WERI-Rb-1 (cell line): ENCODE data around the gene CLNK.

ENCODE experiments used
- DNase-seq: peaks from one replicate; pipeline ENCODE4 v3.0.0-alpha.2; 2020
- H3K27ac ChIP-seq: fragments of 250-450 bp; sonication (Bioruptor Pico); 2 replicates; pipeline ENCODE4 v1.5.1; 2020; ENCODE audit warnings: mild to moderate bottlenecking, moderate library complexity
- H3K27me3 ChIP-seq: fragments of 250-450 bp; sonication (Bioruptor Pico); 2 replicates; pipeline ENCODE4 v1.5.1; 2021; ENCODE audit warnings: mild to moderate bottlenecking, low read depth, moderate library complexity; ENCODE audit not compliant: insufficient read depth, severe bottlenecking
- H3K36me3 ChIP-seq: fragments of 250-450 bp; sonication (Bioruptor Pico); 2 replicates; pipeline ENCODE4 v1.5.1; 2020; ENCODE audit warnings: mild to moderate bottlenecking, moderate library complexity
- H3K4me3 ChIP-seq: 2 replicates; pipeline ENCODE4 v1.5.1; 2011; ENCODE audit warnings: low read depth, mild to moderate bottlenecking, control low read depth, low read length
- H3K9me3 ChIP-seq: fragments of 250-450 bp; sonication (Bioruptor Pico); 2 replicates; pipeline ENCODE4 v1.5.1; 2021; ENCODE audit warnings: mild to moderate bottlenecking, moderate library complexity; ENCODE audit not compliant: severe bottlenecking
- TF ChIP-seq, protein P1 (sequence below): IDR thresholded peaks from 2 replicates; pipeline ENCODE4 v1.5.1; 2011; ENCODE audit warnings: low read depth, mild to moderate bottlenecking, control low read depth, inconsistent platforms, low read length

Gene CLNK, protein sequence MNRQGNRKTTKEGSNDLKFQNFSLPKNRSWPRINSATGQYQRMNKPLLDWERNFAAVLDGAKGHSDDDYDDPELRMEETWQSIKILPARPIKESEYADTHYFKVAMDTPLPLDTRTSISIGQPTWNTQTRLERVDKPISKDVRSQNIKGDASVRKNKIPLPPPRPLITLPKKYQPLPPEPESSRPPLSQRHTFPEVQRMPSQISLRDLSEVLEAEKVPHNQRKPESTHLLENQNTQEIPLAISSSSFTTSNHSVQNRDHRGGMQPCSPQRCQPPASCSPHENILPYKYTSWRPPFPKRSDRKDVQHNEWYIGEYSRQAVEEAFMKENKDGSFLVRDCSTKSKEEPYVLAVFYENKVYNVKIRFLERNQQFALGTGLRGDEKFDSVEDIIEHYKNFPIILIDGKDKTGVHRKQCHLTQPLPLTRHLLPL

GRCh38 chr4:10684631-10685030 is at the start of gene CLNK:
CLNK (minus strand) TSS chr4:10684768; CDS start chr4:10667869, 16,899 bp downstream.
- TF ChIP-seq, protein P1, sequence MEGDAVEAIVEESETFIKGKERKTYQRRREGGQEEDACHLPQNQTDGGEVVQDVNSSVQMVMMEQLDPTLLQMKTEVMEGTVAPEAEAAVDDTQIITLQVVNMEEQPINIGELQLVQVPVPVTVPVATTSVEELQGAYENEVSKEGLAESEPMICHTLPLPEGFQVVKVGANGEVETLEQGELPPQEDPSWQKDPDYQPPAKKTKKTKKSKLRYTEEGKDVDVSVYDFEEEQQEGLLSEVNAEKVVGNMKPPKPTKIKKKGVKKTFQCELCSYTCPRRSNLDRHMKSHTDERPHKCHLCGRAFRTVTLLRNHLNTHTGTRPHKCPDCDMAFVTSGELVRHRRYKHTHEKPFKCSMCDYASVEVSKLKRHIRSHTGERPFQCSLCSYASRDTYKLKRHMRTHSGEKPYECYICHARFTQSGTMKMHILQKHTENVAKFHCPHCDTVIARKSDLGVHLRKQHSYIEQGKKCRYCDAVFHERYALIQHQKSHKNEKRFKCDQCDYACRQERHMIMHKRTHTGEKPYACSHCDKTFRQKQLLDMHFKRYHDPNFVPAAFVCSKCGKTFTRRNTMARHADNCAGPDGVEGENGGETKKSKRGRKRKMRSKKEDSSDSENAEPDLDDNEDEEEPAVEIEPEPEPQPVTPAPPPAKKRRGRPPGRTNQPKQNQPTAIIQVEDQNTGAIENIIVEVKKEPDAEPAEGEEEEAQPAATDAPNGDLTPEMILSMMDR: no peak
- no peaks in the 10 kb centered on the region for H3K36me3 ChIP-seq

DNA sequence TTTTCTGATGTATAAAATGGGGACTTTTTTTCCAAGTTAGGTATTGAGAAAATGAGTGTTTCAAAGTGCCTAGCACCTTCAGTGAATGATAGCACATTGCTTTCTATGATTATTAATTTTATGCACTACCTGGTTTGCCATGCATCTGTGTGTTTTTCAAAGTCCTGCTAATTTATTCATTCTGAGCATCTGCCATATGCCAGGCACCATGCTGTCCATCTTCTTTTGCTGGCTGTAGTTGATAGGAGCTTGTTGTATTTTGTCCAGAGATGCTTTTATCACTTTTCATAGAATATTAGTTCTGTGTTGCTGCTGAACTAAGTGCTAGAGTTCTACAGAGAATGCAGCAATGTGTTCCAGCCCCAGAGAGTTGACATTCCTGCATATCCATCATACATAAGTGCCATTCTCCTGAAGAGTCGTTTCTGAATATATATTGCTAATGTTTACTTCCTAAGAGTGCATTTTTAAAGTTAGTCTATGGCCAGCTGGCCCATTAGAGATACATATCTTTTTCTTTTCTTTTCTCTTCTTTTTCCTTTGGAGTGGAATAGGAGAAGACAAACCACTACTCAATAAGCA is 49.0 kb upstream of the CLNK start:
- DNase-seq: no peak
- Histone ChIP-seq H3K27me3 (no peaks in the 10 kb centered on the region), H3K4me3 (no peak overlapping the region), H3K9me3 (no peaks in the 10 kb centered on the region), H3K27ac (no peak overlapping the region), H3K36me3 (no peaks in the 10 kb centered on the region)
- TF ChIP-seq, protein P1: no peak

More at GRCh38 chr4:10684631-10685030, at the start of gene CLNK:
- H3K4me3 ChIP-seq: no peak within 1 kb of the TSS
- H3K27ac ChIP-seq: peak within 1 kb of the TSS; percentile 71
- H3K9me3 ChIP-seq: no peaks in the 10 kb centered on the region
- no peak for DNase-seq
- H3K27me3 ChIP-seq: no peaks in the 10 kb centered on the region

- no peak overlapping the region for H3K4me3 ChIP-seq
- no peaks in the 10 kb centered on the region for H3K9me3 ChIP-seq
- no peaks in the 10 kb centered on the region for H3K27me3 ChIP-seq
- no peaks in the 10 kb centered on the region for H3K36me3 ChIP-seq
- no peak for DNase-seq
- H3K27ac ChIP-seq: no peak overlapping the region
- TF ChIP-seq, protein P1: no peak
These were observed 48.4 kb upstream of the CLNK start for GRCh38 chr4:10732914-10733415.

DNA sequence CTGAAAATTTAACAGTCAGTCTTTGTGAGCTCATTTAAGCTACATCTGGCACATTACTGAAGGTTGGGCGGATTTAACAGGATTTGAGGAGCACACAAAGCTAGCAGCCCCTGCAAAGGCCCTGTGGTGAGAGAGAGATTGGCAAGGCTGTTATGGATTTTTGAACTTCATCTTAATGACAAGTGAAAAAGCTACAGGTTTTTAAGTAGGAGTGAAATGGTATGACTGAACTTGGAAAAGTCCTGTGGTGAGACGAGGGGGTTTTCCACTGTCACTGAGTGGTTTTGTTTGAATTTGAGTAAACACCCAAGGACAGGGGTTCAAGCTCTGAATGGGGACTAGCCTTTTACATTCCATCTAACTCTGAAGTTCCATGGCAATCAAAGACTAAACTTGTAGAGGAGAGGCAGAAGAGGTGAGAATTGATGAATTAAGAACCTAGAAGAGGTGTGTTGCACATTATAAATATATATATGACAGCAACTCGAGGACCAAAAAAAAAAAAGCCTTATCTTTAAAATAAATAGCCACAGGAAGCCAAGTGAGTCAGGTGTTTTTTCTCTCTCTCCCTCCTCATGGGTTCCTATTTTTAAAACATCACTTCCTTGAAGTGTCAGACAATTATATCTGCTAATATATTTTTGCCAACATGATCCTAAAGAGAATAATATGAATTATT is 47.8 kb upstream of the CLNK start:
- Histone ChIP-seq H3K4me3 (no peak overlapping the region), H3K27ac (no peak overlapping the region), H3K36me3 (no peaks in the 10 kb centered on the region), H3K9me3 (no peaks in the 10 kb centered on the region), H3K27me3 (no peaks in the 10 kb centered on the region)
- TF ChIP-seq, protein P1: no peak
- DNase-seq: no peak

- Histone ChIP-seq H3K27me3 (no peaks in the 10 kb centered on the region), H3K4me3 (no peak overlapping the region), H3K9me3 (no peaks in the 10 kb centered on the region), H3K36me3 (no peaks in the 10 kb centered on the region), H3K27ac (no peak overlapping the region)
- TF ChIP-seq, protein P1: no peak
- no peak for DNase-seq
These were observed 47.1 kb upstream of the CLNK start for GRCh38 chr4:10731690-10732089.
